HepG2 (cell line): ENCODE measurements around the gene FLAD1. TPM values are rescaled to one million over a fixed set of nuclear protein-coding genes. Genes with fewer than 3 reads are reported as not detected.

Experiments used
- ATAC-seq: fragments of 200-7000 bp; cut with Tn5 transposase; 3 replicates; pipeline ENCODE4 v1.9.1; 2020; ENCODE audit warnings: mild to moderate bottlenecking, moderate library complexity
- BruUV-seq: library from RNA; stranded (reverse); fragments of 400-500 nt; replicated peaks from 2 replicates; lab custom pipeline; 2021; lab: Mats Ljungman, UMichigan
- CTCF ChIA-PET: fragments of 300-600 bp; formaldehyde crosslinking; extraction: SDS; loops from one replicate; lab custom pipeline; 2021; ENCODE audit warnings: low total read pairs, inconsistent platforms, low intra/inter-chr PET ratio; lab: Yijun Ruan, JAX
- POLR2A ChIA-PET: fragments of 350-600 bp; sonication (Branson Sonifier 250); formaldehyde crosslinking; loops from one replicate; lab custom pipeline; 2020; ENCODE audit warnings: antibody characterized with exemption, inconsistent platforms; lab: Yijun Ruan, JAX
- DNase-seq: peaks from one replicate; pipeline ENCODE4 v3.0.0-alpha.2; 2015; ENCODE audit warnings: low spot score
- FAIRE-seq: peaks from 3 replicates; lab custom pipeline; 2011; peaks lifted over from hg19 to GRCh38; lab: Jason Lieb, UNC
- H2AFZ ChIP-seq: one replicate; pipeline ENCODE4 v1.6.1; 2011; ENCODE audit warnings: low read length, inconsistent platforms
- H3K27ac ChIP-seq: fragments of 300-600 bp; 3 replicates; pipeline ENCODE4 v1.8.0; 2011; ENCODE audit warnings: mixed run types, mild to moderate bottlenecking, mixed read lengths, low read length, inconsistent platforms; ENCODE audit not compliant: insufficient read depth; ENCODE audit errors: extremely low read length
- H3K27me3 ChIP-seq, 2 experiments: fragments of 200-600 bp in 1 of 2; 2 replicates in 1 of 2; 3 replicates in 1 of 2; pipeline versions ENCODE4 v1.6.0 to v1.8.0; 2011; ENCODE audit warnings: low read length in 2 of 2, mild to moderate bottlenecking in 2 of 2, moderate library complexity in 2 of 2, inconsistent platforms in 1 of 2; ENCODE audit not compliant: insufficient read depth in 2 of 2, control insufficient read depth in 1 of 2
- H3K36me3 ChIP-seq, 2 experiments: fragments of 200-600 bp in 1 of 2; replicated peaks in 1 of 2; 2 replicates in 1 of 2; 3 replicates in 1 of 2; pipeline versions ENCODE4 v1.5.1 to v1.8.0; 2011; ENCODE audit warnings: low read length in 2 of 2, inconsistent platforms in 1 of 2; ENCODE audit not compliant: insufficient read depth in 2 of 2, control insufficient read depth in 1 of 2
- H3K4me1 ChIP-seq: 2 replicates; pipeline ENCODE4 v1.5.1; 2012; ENCODE audit warnings: low read length, inconsistent platforms; ENCODE audit not compliant: insufficient read depth
- H3K4me2 ChIP-seq: 2 replicates; pipeline ENCODE4 v1.6.0; 2011; ENCODE audit warnings: low read depth, low read length, inconsistent platforms
- H3K4me3 ChIP-seq, 3 experiments: fragments of 200-600 bp in 1 of 3; sonication (generic), shearing (Covaris generic) in 1 of 3; replicated peaks in 1 of 3; 2 replicates each; pipeline ENCODE4 v1.5.1; 2011 to 2016; ENCODE audit warnings: low read length in 3 of 3, inconsistent platforms in 2 of 3, low read depth in 2 of 3, mild to moderate bottlenecking in 2 of 3, control low read depth in 1 of 3, mixed read lengths in 1 of 3; ENCODE audit not compliant: insufficient read depth in 1 of 3
- H3K79me2 ChIP-seq: one replicate; pipeline ENCODE4 v1.6.1; 2011; ENCODE audit warnings: low read length, inconsistent platforms; ENCODE audit not compliant: insufficient read depth
- H3K9ac ChIP-seq: 2 replicates; pipeline ENCODE4 v1.6.0; 2011; ENCODE audit warnings: mild to moderate bottlenecking, low read depth, low read length, inconsistent platforms; ENCODE audit not compliant: insufficient read depth
- H3K9me3 ChIP-seq: 2 replicates; pipeline ENCODE4 v1.5.1; 2012; ENCODE audit warnings: mild to moderate bottlenecking, low read length
- H4K20me1 ChIP-seq: 2 replicates; pipeline ENCODE4 v1.6.0; 2011; ENCODE audit warnings: inconsistent platforms, mild to moderate bottlenecking, low read length, moderate library complexity; ENCODE audit not compliant: insufficient read depth
- AGO2 ChIP-seq: fragments of 200-400 bp; formaldehyde crosslinking; optimal IDR thresholded peaks from 2 replicates; pipeline ENCODE3; 2017; ENCODE audit warnings: mild to moderate bottlenecking, low read depth, low read length, moderate library complexity
- FLYWCH1 ChIP-seq: sonication (generic); formaldehyde crosslinking; IDR thresholded peaks from 2 replicates; pipeline ENCODE4 v1.8.1; 2023; ENCODE audit warnings: mild to moderate bottlenecking, missing genetic modification reagents
- NRL ChIP-seq: sonication (generic); formaldehyde crosslinking; IDR thresholded peaks from 2 replicates; pipeline ENCODE4 v1.5.0; 2020; ENCODE audit warnings: missing genetic modification reagents, mild to moderate bottlenecking, moderate library complexity, borderline replicate concordance
- SMAD1 ChIP-seq: sonication (generic); formaldehyde crosslinking; IDR thresholded peaks from 2 replicates; pipeline ENCODE4 v1.4.0; 2020; ENCODE audit warnings: missing genetic modification reagents, low read depth, mild to moderate bottlenecking, borderline replicate concordance
- SMAD3 ChIP-seq: sonication (generic); formaldehyde crosslinking; IDR thresholded peaks from 2 replicates; pipeline ENCODE4 v1.4.0; 2020; ENCODE audit warnings: missing genetic modification reagents
- ZFP90 ChIP-seq: sonication (generic); formaldehyde crosslinking; IDR thresholded peaks from 2 replicates; pipeline ENCODE4 v1.8.0; 2022; ENCODE audit warnings: missing genetic modification reagents, mild to moderate bottlenecking, inconsistent platforms, borderline replicate concordance
- ZNF205 ChIP-seq: IDR thresholded peaks from 2 replicates; pipeline ENCODE4 v1.6.1; 2018; ENCODE audit warnings: missing biosample characterization, missing genetic modification reagents
- ZNF33B ChIP-seq: sonication (generic); formaldehyde crosslinking; IDR thresholded peaks from 2 replicates; pipeline ENCODE4 v1.5.1; 2020; ENCODE audit warnings: mild to moderate bottlenecking, missing genetic modification reagents
- ZNF530 ChIP-seq: sonication (generic); formaldehyde crosslinking; IDR thresholded peaks from 2 replicates; pipeline ENCODE4 v1.5.0; 2020; ENCODE audit warnings: low read depth, mild to moderate bottlenecking, missing genetic modification reagents
- ZNF549 ChIP-seq: sonication (generic); formaldehyde crosslinking; IDR thresholded peaks from 2 replicates; pipeline ENCODE4 v1.5.0; 2020; ENCODE audit warnings: missing genetic modification reagents
- ZNF644 ChIP-seq: IDR thresholded peaks from 2 replicates; pipeline ENCODE4 v1.6.1; 2016; ENCODE audit warnings: low read depth
- ZNF652 ChIP-seq: IDR thresholded peaks from 2 replicates; pipeline ENCODE4 v1.6.1; 2016; ENCODE audit warnings: low read depth, borderline replicate concordance
- ZNF678 ChIP-seq: sonication (generic); formaldehyde crosslinking; IDR thresholded peaks from 2 replicates; pipeline ENCODE4 v1.4.0; 2020; ENCODE audit warnings: mild to moderate bottlenecking, missing genetic modification reagents
- ZNF7 ChIP-seq: IDR thresholded peaks from 2 replicates; pipeline ENCODE4 v1.6.1; 2016; ENCODE audit warnings: missing biosample characterization, missing genetic modification reagents
- ZSCAN29 ChIP-seq: sonication (generic); formaldehyde crosslinking; conservative IDR thresholded peaks from 2 replicates; pipeline ENCODE4 v1.4.0; 2020; ENCODE audit warnings: mild to moderate bottlenecking, missing genetic modification reagents
- WGBS: methylation state at CpG from one replicate; pipeline ENCODE4 v1.1.6; 2017; ENCODE audit warnings: low lambda C conversion rate; 5-methylcytosine and 5-hydroxymethylcytosine counted together
- in situ Hi-C: cut with HindIII; loops from 2 replicates; pipeline ENCODE4 v1.10.0; 2017; ENCODE audit warnings: low pct_unique_long_range_greater_than_20kb; ENCODE audit not compliant: extremely low pct_ligation_motif_present
- intact Hi-C: fragments of 100-400 bp; cut with micrococcal nuclease; formaldehyde crosslinking; loops from one replicate; pipeline ENCODE4 v1.10.0; 2022; ENCODE audit not compliant: unreplicated experiment
- polyA plus RNA-seq, 8 experiments: library from polyadenylated mRNA; depleted of rRNA in 3 of 8; stranded (reverse) in 7 of 8; unstranded in 1 of 8; fragments of >200 nt; fragmentation: Illumina TruSeq in 4 of 8; extraction: Trizol in 4 of 8; gene quantifications; 2 replicates each; pipeline versions ENCODE4 v1.2.1 to v1.2.3, GENCODE V29; 2011 to 2016; ENCODE audit warnings: low read depth in 4 of 8, missing spikeins in 1 of 8, mixed read lengths in 1 of 8; ENCODE audit not compliant: insufficient read depth in 1 of 8
- total RNA-seq, 5 experiments: library from RNA; depleted of rRNA; stranded (reverse); fragments of >200 nt; fragmentation: Illumina TruSeq; extraction: Trizol; gene quantifications; 2 replicates each; pipeline ENCODE4 v1.2.3, GENCODE V29; 2016; ENCODE audit warnings: low read depth in 1 of 5
- TF ChIP-seq, protein P1 (sequence below): sonication (generic); formaldehyde crosslinking; IDR thresholded peaks from 2 replicates; pipeline ENCODE4 v1.4.0; 2020; ENCODE audit warnings: missing genetic modification reagents
- TF ChIP-seq, protein P2 (sequence below): sonication (generic); formaldehyde crosslinking; IDR thresholded peaks from 2 replicates; pipeline ENCODE4 v1.5.0; 2020; ENCODE audit warnings: mild to moderate bottlenecking, missing genetic modification reagents
- TF ChIP-seq, protein P3 (sequence below): sonication (generic); formaldehyde crosslinking; IDR thresholded peaks from 2 replicates; pipeline ENCODE4 v1.4.0; 2020; ENCODE audit warnings: missing genetic modification reagents

The FLAD1 gene
- total and polyA plus RNA-seq, 2 of the 13 experiments (the other 11 are each of a cell fraction or from before 2014, with no cell fraction given) = 25.9 to 32.8 TPM

DNA sequence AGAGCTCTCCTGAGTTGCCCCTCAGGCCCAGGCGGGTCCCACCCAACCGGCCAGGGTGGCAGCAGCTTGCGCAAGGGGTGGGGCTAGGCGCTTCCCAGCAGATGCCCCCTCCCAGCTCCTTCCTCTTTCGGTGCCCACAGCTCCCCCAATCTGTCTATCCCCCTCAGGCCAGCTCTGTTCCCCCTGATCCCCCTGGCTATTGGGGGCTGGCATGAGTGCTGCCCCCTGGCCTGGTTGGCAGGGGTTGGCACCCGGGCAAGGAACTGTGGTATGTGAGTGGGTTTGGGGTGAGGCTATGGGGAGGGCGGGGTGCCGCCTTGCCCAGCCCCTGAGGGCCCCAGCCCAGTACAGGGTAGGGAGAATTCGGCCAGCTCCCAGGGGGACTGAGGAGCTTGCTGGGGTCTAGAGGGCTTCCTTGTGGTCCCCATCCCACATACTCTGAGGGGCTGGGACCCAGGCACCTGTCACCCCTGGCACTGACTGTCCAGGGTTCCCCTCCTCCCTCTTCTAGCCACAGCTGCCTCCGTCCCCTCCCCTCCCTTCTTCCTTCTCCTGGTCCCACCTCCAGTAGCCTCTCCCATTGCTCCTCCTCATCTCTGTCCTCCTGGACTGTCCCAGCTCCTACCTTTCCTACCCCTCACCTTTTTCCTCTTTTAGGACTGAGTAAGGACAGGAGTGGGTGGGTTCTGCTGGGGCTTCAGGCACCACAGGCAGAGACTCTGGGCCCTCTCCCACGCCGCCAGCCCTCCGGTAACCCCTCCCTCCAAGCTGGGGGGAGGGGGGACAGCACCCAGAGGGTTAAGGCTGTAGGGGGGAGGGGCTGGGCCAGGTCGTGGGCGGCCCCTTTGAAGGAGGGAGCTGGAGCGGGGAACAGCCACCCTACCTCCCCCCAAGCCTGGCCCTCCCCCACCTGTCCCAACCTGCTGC lies 25.1 kb downstream of the FLAD1 start:
- CTCF ChIA-PET = no interaction called here
- Histone ChIP-seq H4K20me1 (peaks cover 10% of the 10 kb centered on the region; the same call in 1 of the 2 replicates), H3K79me2 (peaks cover 41% of the 10 kb centered on the region), H3K9me3 (no peaks in the 10 kb centered on the region), H3K4me1 (peaks cover 93% of the 10 kb centered on the region), H3K27ac (peak overlapping the region; percentile 30), H3K9ac (peak overlapping the region; percentile 10; the same call in 1 of the 2 replicates), H3K4me2 (no peak overlapping the region), H2AFZ (no peak overlapping the region), H3K36me3 (peaks cover 3 to 16% of the 10 kb centered on the region in 2 experiments; a peak in 3 of 5 replicates), H3K27me3 (no peaks in the 10 kb centered on the region), H3K4me3 (no peak overlapping the region; a peak in 1 of 6 replicates)
- in situ Hi-C loops = no loop called here
- intact Hi-C loops = no loop called here
- POLR2A ChIA-PET = interaction anchor here (0.8 to 0.9 kb wide), 2 partner anchors 9 kb away, joined by 3 read pairs; no protein-coding TSS in a partner anchor
- no peak for ATAC-seq
- DNase-seq = no peak
- BruUV-seq = no TSS peak
- 91% methylated on average over 4 of the region's 16 CpGs for WGBS
- FAIRE-seq = no peak
- TF ChIP-seq ZNF7 (CRISPR knock-in tag) = no peak
- TF ChIP-seq ZNF33B (CRISPR knock-in tag) = no peak
- TF ChIP-seq ZFP90 (CRISPR knock-in tag) = no peak
- TF ChIP-seq ZNF644 = no peak
- TF ChIP-seq, protein P1, sequence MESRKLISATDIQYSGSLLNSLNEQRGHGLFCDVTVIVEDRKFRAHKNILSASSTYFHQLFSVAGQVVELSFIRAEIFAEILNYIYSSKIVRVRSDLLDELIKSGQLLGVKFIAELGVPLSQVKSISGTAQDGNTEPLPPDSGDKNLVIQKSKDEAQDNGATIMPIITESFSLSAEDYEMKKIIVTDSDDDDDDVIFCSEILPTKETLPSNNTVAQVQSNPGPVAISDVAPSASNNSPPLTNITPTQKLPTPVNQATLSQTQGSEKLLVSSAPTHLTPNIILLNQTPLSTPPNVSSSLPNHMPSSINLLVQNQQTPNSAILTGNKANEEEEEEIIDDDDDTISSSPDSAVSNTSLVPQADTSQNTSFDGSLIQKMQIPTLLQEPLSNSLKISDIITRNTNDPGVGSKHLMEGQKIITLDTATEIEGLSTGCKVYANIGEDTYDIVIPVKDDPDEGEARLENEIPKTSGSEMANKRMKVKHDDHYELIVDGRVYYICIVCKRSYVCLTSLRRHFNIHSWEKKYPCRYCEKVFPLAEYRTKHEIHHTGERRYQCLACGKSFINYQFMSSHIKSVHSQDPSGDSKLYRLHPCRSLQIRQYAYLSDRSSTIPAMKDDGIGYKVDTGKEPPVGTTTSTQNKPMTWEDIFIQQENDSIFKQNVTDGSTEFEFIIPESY (CRISPR knock-in tag) = 0 out of 2 replicates have a peak, but pooled peaks have one; percentile 8
- no peak for TF ChIP-seq ZNF530 (CRISPR knock-in tag)
- TF ChIP-seq SMAD1 (CRISPR knock-in tag) = no peak
- peak; percentile 34 for TF ChIP-seq AGO2
- no peak for TF ChIP-seq ZNF205 (CRISPR knock-in tag)
- TF ChIP-seq ZSCAN29 (CRISPR knock-in tag) = no peak
- no peak for TF ChIP-seq SMAD3 (CRISPR knock-in tag)
- no peak for TF ChIP-seq FLYWCH1 (CRISPR knock-in tag)
- TF ChIP-seq NRL (CRISPR knock-in tag) = peak; percentile 43; the same call in 1 of the 2 replicates
- TF ChIP-seq, protein P2, sequence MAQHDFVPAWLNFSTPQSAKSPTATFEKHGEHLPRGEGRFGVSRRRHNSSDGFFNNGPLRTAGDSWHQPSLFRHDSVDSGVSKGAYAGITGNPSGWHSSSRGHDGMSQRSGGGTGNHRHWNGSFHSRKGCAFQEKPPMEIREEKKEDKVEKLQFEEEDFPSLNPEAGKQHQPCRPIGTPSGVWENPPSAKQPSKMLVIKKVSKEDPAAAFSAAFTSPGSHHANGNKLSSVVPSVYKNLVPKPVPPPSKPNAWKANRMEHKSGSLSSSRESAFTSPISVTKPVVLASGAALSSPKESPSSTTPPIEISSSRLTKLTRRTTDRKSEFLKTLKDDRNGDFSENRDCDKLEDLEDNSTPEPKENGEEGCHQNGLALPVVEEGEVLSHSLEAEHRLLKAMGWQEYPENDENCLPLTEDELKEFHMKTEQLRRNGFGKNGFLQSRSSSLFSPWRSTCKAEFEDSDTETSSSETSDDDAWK (CRISPR knock-in tag) = no peak
- no peak for TF ChIP-seq ZNF549 (CRISPR knock-in tag)
- no peak for TF ChIP-seq ZNF678 (CRISPR knock-in tag)
- TF ChIP-seq ZNF652 (CRISPR knock-in tag) = 0 out of 2 replicates have a peak, but pooled peaks have one; percentile 43
- TF ChIP-seq, protein P3, sequence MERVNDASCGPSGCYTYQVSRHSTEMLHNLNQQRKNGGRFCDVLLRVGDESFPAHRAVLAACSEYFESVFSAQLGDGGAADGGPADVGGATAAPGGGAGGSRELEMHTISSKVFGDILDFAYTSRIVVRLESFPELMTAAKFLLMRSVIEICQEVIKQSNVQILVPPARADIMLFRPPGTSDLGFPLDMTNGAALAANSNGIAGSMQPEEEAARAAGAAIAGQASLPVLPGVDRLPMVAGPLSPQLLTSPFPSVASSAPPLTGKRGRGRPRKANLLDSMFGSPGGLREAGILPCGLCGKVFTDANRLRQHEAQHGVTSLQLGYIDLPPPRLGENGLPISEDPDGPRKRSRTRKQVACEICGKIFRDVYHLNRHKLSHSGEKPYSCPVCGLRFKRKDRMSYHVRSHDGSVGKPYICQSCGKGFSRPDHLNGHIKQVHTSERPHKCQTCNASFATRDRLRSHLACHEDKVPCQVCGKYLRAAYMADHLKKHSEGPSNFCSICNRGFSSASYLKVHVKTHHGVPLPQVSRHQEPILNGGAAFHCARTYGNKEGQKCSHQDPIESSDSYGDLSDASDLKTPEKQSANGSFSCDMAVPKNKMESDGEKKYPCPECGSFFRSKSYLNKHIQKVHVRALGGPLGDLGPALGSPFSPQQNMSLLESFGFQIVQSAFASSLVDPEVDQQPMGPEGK (CRISPR knock-in tag) = peak; percentile 25; the same call in 1 of the 2 replicates
